GM12891 (cell line): ENCODE measurements around the gene CASS4.

Source experiments
- PAX5 ChIP-seq: IDR thresholded peaks from 2 replicates; pipeline ENCODE4 v1.6.1; 2011; ENCODE audit warnings: low read length, moderate library complexity, mild to moderate bottlenecking; ENCODE audit not compliant: insufficient read depth, severe bottlenecking
- POLR2A ChIP-seq: IDR thresholded peaks from 2 replicates; pipeline ENCODE4 v1.6.1; 2011; ENCODE audit warnings: low read depth, low read length, control low read depth
- POLR2AphosphoS5 ChIP-seq: IDR thresholded peaks from 2 replicates; pipeline ENCODE4 v1.6.1; 2011; ENCODE audit warnings: low read depth, low read length, control low read depth
- SPI1 ChIP-seq: IDR thresholded peaks from 2 replicates; pipeline ENCODE4 v1.6.1; 2011; ENCODE audit warnings: low read depth, low read length, control low read depth
- TAF1 ChIP-seq: IDR thresholded peaks from 2 replicates; pipeline ENCODE4 v1.6.1; 2011; ENCODE audit warnings: low read depth, low read length, control low read depth

DNA sequence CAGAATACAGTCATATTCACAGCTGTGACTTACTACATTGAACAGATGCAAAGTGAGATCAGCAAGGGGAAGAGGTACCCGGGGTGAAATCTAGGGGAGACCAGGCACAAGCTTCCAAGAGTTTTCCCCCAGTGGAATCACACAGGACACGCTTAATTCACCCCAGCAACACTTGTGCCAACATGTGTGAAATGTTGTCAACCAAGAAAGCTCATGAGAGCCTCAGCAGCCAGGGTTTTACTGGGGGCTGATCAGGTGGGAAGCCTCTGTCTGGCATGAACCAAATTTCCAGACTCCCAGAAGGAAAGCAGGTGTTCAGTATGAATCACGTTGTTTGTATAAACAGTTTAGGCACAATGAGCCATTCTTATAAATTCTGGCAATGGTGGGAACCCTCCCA is 49.5 kb downstream of the CASS4 start:
- TF ChIP-seq POLR2A (no peak), TAF1 (no peak), SPI1 (no peak), POLR2AphosphoS5 (no peak), PAX5 (no peak)
